Measurements from ENCODE around the gene MRNIP. TPM values are rescaled to one million over a fixed set of nuclear protein-coding genes. Genes with fewer than 3 reads are reported as not detected.

MRNIP gene
- total RNA-seq, 5 donors from 2014 or later (not counting 1 experiment from before 2014, with no cell fraction given): 54.1 to 119 (median 112) TPM

DNA sequence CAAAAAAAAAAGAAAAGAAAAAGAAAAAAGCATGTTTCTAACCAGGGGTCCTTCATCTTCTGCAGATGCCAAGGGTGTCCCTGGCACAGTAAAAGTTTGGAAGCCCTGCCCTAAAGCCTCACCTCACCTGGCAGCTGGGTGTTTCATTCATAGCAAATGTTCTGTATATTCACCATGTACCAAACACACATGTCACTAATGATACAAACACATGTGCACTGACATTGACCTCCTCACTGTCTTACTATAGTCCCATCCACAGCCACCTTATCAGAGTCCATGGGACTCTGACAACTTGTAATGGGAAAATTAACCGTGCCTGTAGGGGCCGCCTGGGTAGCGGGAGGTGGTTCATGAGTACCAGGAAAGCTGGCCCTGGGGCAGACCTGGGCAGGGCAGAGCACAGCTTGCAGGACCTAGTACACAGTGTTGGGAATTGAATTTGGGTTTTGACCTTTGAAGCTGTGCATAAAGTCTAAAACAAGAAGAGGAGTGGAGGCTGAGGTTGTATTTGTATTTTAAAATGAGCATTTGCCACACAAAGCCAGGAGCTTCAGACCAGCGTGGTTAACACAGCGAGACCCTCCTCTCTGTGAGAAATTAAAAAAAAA lies 45.5 kb downstream of the MRNIP start:
- Mint-ChIP-seq H3K4me1 (peaks cover 2 to 15% (median 11%) of the 10 kb centered on the region in 3 donors), H3K27ac (no peak overlapping the region)

GRCh38 chr5:179812135-179812825 lies 46.3 kb downstream of the MRNIP start:
- H3K27me3 Mint-ChIP-seq: no peaks in the 10 kb centered on the region
- 98% methylated on average over 27 of the region's 27 CpGs for WGBS (ENCODE audit: insufficient coverage)
- Histone ChIP-seq H3K4me3 (ENCODE audit: control insufficient read depth in 1 of 2, extremely low read depth in 1 of 2, low read length in 1 of 2) (no peak overlapping the region), H3K9me3 (no peaks in the 10 kb centered on the region), H3K4me1 (ENCODE audit: control insufficient read depth in 1 of 2, extremely low read depth in 1 of 2, insufficient read depth in 2 of 2, low read length in 2 of 2) (peaks cover 0 to 19% of the 10 kb centered on the region in 2 experiments), H3K27ac (ENCODE audit: low read length) (no peak overlapping the region), H3K27me3 (replicated peaks in 1 of 2; ENCODE audit: control insufficient read depth in 2 of 2, extremely low read depth in 1 of 2, insufficient read depth in 2 of 2, low read length in 1 of 2) (peaks cover 0 to 11% of the 10 kb centered on the region in 2 experiments), H3K36me3 (ENCODE audit: control insufficient read depth in 2 of 2, extremely low read depth in 1 of 2, insufficient read depth in 1 of 2, low read length in 1 of 2) (peaks cover 0 to 10% of the 10 kb centered on the region in 2 donors)
- DNase-seq (no peak), ATAC-seq (replicated peaks in 1 of 4) (no peak)
- H3K36me3 Mint-ChIP-seq: peaks cover 9% of the 10 kb centered on the region
- ChIA-PET POLR2A (interaction anchor here in 1 of 2 donors (0.7 kb wide), 1 partner anchor 8 kb away, joined by 4 read pairs; no protein-coding TSS in a partner anchor), CTCF (no interaction called here)
- H3K27ac Mint-ChIP-seq: no peak overlapping the region
- H3K9me3 Mint-ChIP-seq: no peaks in the 10 kb centered on the region
- peaks cover 0 to 10% (median 6%) of the 10 kb centered on the region in 3 donors for H3K4me1 Mint-ChIP-seq
- no peak overlapping the region for H3K4me3 Mint-ChIP-seq

More for the DNA sequence above, 45.5 kb downstream of the MRNIP start:
- Histone ChIP-seq H3K27ac (ENCODE audit: low read length) (no peak overlapping the region), H3K4me3 (ENCODE audit: control insufficient read depth in 1 of 2, extremely low read depth in 1 of 2, low read length in 1 of 2) (no peak overlapping the region), H3K4me1 (ENCODE audit: control insufficient read depth in 1 of 2, extremely low read depth in 1 of 2, insufficient read depth in 2 of 2, low read length in 2 of 2) (peaks cover 0 to 17% of the 10 kb centered on the region in 2 experiments), H3K36me3 (ENCODE audit: control insufficient read depth in 2 of 2, extremely low read depth in 1 of 2, insufficient read depth in 1 of 2, low read length in 1 of 2) (peaks cover 0 to 10% of the 10 kb centered on the region in 2 donors), H3K27me3 (replicated peaks in 1 of 2; ENCODE audit: control insufficient read depth in 2 of 2, extremely low read depth in 1 of 2, insufficient read depth in 2 of 2, low read length in 1 of 2) (peaks cover 0 to 19% of the 10 kb centered on the region in 2 experiments), H3K9me3 (no peaks in the 10 kb centered on the region)
- no peaks in the 10 kb centered on the region for H3K9me3 Mint-ChIP-seq
- 95% methylated on average over 3 of the region's 5 CpGs for WGBS (ENCODE audit: insufficient coverage)
- POLR2A ChIA-PET: interaction anchor here in 1 of 2 donors (0.7 kb wide), 1 partner anchor 9 kb away, joined by 4 read pairs; no protein-coding TSS in a partner anchor
- DNase-seq (no peak), ATAC-seq (replicated peaks in 1 of 4) (no peak)
- H3K36me3 Mint-ChIP-seq: peaks cover 9% of the 10 kb centered on the region
- H3K27me3 Mint-ChIP-seq: no peaks in the 10 kb centered on the region
- CTCF ChIA-PET: interaction anchor here in 1 of 2 donors (1.3 kb wide), 1 partner anchor 50 kb away, joined by 3 read pairs; no protein-coding TSS in a partner anchor
- H3K4me3 Mint-ChIP-seq: no peak overlapping the region

DNA sequence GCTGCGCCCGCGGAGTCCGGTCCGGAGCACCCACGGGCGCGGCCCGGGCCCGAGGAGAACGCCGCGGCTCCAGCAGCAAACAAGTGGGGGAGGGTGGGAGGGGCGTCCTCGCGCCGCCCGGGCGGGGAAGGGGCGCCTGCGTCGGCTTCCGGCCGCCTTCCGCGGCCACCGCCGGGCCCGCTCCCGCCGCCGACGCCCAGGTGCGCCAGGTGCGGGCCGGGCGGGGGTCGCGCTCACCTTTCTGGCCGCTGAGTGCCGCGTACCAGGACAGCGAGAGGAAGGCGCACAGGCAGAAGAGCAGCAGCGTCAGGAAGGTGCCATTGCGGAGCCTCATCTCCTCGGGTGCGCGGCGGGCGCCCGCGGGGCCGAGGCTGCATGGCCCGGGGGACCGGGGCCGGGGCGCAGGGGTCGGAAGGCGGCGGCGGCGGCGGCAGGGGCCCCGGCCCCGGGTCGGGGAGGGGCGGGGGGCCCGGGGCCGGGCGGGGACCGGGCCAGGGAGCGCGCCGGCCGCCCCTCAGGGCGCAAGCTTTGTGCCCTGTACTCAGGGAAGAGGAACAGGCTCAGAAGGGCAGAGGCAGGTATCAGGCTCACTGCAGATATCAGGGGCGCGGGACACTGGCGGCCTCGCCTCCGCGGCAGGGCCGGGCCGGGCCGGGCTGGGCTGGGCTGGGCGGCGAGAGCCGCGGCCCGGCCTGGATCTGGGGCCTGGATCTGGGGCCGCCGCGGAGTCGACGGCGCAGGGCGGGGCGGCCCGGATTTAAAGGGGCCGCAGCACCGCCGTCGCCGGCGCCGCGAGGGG lies 52.2 kb downstream of the MRNIP start, which contains the start of gene MGAT4B:
Gene MGAT4B (minus strand): TSS at position 617 of the 799 bp plus-strand sequence. CDS start 283 bp downstream, at position 334.
- ChIA-PET CTCF (no interaction called here), POLR2A (interaction anchor here in 1 of 2 donors (0.6 kb wide), 1 partner anchor 30 kb away, joined by 5 read pairs; no protein-coding TSS in a partner anchor)
- ATAC-seq (replicated peaks in 1 of 4) (peak; percentile 76 to 81 (median 80)), DNase-seq (peak in 25 of 35 experiments; percentile 33 to 74 (median 50))
- H3K27me3 ChIP-seq (replicated peaks in 1 of 2; ENCODE audit: control insufficient read depth in 2 of 2, extremely low read depth in 1 of 2, insufficient read depth in 2 of 2, low read length in 1 of 2): no peaks in the 10 kb centered on the region
- H3K4me1 ChIP-seq (ENCODE audit: control insufficient read depth in 1 of 2, extremely low read depth in 1 of 2, insufficient read depth in 2 of 2, low read length in 2 of 2): peaks cover 18 to 53% of the 10 kb centered on the region in 2 experiments
- Mint-ChIP-seq H3K27me3 (no peaks in the 10 kb centered on the region), H3K27ac (peak within 1 kb of the TSS in 1 of 2 donors; percentile 66), H3K4me3 (peak within 1 kb of the TSS; percentile 67 to 84 (median 80)), H3K4me1 (peaks cover 28 to 37% (median 36%) of the 10 kb centered on the region in 3 donors), H3K9me3 (no peaks in the 10 kb centered on the region), H3K36me3 (peaks cover 3% of the 10 kb centered on the region)
- WGBS (ENCODE audit: insufficient coverage): 0% methylated on average over 89 of the region's 108 CpGs
- H3K27ac ChIP-seq (ENCODE audit: low read length): peak within 1 kb of the TSS; percentile 61
- no peaks in the 10 kb centered on the region for H3K36me3 ChIP-seq (ENCODE audit: control insufficient read depth in 2 of 2, extremely low read depth in 1 of 2, insufficient read depth in 1 of 2, low read length in 1 of 2)
- no peaks in the 10 kb centered on the region for H3K9me3 ChIP-seq
- peak within 1 kb of the TSS; percentile 58 to 63 for H3K4me3 ChIP-seq (ENCODE audit: control insufficient read depth in 1 of 2, extremely low read depth in 1 of 2, low read length in 1 of 2)

DNA sequence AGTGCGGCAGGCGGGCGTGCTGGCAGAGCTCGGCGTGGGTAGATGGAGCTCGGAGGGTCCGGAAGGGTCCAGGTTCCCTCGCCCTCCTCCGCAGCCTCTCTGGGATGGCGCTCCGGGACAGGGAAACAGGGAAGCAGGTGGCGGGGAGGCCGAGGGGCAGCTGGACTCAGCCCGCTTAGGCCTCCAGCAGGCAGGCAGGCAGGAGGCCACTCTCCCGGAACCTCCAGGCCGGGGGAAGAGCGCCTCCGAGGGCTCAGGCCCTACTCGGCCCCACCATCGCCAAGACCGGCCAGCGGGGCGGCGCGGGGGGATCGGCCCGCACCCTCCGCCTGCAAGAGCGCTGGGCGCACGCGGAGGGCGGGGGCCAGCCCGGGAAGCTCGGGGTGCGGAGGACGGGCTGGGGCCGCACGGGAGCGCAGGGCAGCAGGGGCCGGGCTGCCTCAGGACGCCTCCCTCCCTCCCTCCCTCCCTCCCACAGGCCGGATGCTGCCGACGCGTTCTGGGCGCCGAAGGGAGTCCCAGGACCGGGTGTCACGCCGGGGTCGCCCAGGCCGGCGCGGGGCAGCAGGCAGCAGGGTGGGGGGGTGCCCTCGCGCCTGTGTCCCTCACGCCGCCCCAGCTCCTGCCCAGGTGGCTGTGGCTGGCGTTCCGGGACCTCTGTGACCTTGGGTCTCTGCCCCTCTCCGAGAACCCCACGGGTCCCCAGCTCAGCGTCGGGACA lies 52.9 kb downstream of the MRNIP start:
- Mint-ChIP-seq H3K4me1 (peaks cover 28 to 37% (median 36%) of the 10 kb centered on the region in 3 donors), H3K4me3 (peak overlapping the region; percentile 76 to 87 (median 84)), H3K9me3 (no peaks in the 10 kb centered on the region), H3K27ac (peak overlapping the region; percentile 76 to 87), H3K27me3 (no peaks in the 10 kb centered on the region), H3K36me3 (peaks cover 3% of the 10 kb centered on the region)
- ATAC-seq (replicated peaks in 1 of 4) (peak in 3 of 4 experiments; percentile 14 to 34 (median 28)), DNase-seq (peak in 8 of 35 experiments; percentile 24 to 51 (median 36))
- H3K27me3 ChIP-seq (replicated peaks in 1 of 2; ENCODE audit: control insufficient read depth in 2 of 2, extremely low read depth in 1 of 2, insufficient read depth in 2 of 2, low read length in 1 of 2): no peaks in the 10 kb centered on the region
- H3K36me3 ChIP-seq (ENCODE audit: control insufficient read depth in 2 of 2, extremely low read depth in 1 of 2, insufficient read depth in 1 of 2, low read length in 1 of 2): no peaks in the 10 kb centered on the region
- POLR2A ChIA-PET: interaction anchor here in 1 of 2 donors (0.6 kb wide), 1 partner anchor 31 kb away, joined by 5 read pairs; no protein-coding TSS in a partner anchor
- CTCF ChIA-PET: no interaction called here
- peaks cover 18 to 53% of the 10 kb centered on the region in 2 experiments for H3K4me1 ChIP-seq (ENCODE audit: control insufficient read depth in 1 of 2, extremely low read depth in 1 of 2, insufficient read depth in 2 of 2, low read length in 2 of 2)
- H3K4me3 ChIP-seq (ENCODE audit: control insufficient read depth in 1 of 2, extremely low read depth in 1 of 2, low read length in 1 of 2): peak overlapping the region; percentile 58 to 61
- H3K27ac ChIP-seq (ENCODE audit: low read length): peak overlapping the region; percentile 47
- WGBS (ENCODE audit: insufficient coverage): 16% methylated on average over 63 of the region's 65 CpGs
- no peaks in the 10 kb centered on the region for H3K9me3 ChIP-seq

- CTCF ChIA-PET: no interaction called here
- H3K36me3 Mint-ChIP-seq: peaks cover 3% of the 10 kb centered on the region
- Histone ChIP-seq H3K4me3 (ENCODE audit: control insufficient read depth in 1 of 2, extremely low read depth in 1 of 2, low read length in 1 of 2) (peak overlapping the region; percentile 44 to 47), H3K36me3 (ENCODE audit: control insufficient read depth in 2 of 2, extremely low read depth in 1 of 2, insufficient read depth in 1 of 2, low read length in 1 of 2) (peaks cover 0 to 2% of the 10 kb centered on the region in 2 donors), H3K27me3 (replicated peaks in 1 of 2; ENCODE audit: control insufficient read depth in 2 of 2, extremely low read depth in 1 of 2, insufficient read depth in 2 of 2, low read length in 1 of 2) (no peaks in the 10 kb centered on the region), H3K27ac (ENCODE audit: low read length) (no peak overlapping the region), H3K9me3 (no peaks in the 10 kb centered on the region), H3K4me1 (ENCODE audit: control insufficient read depth in 1 of 2, extremely low read depth in 1 of 2, insufficient read depth in 2 of 2, low read length in 2 of 2) (peaks cover 18 to 53% of the 10 kb centered on the region in 2 experiments)
- WGBS (ENCODE audit: insufficient coverage): 92% methylated on average over 9 of the region's 9 CpGs
- no peaks in the 10 kb centered on the region for H3K9me3 Mint-ChIP-seq
- H3K27ac Mint-ChIP-seq: peak overlapping the region; percentile 76 to 87
- no peaks in the 10 kb centered on the region for H3K27me3 Mint-ChIP-seq
- DNase-seq (no peak), ATAC-seq (replicated peaks in 1 of 4) (no peak)
- POLR2A ChIA-PET: no interaction called here
- peaks cover 28 to 36% (median 36%) of the 10 kb centered on the region in 3 donors for H3K4me1 Mint-ChIP-seq
- peak overlapping the region; percentile 76 to 87 (median 84) for H3K4me3 Mint-ChIP-seq
These were observed 53.5 kb downstream of the MRNIP start for GRCh38 chr5:179805070-179805528.

Measured in T-cell (primary cell).